IMR-90 (cell line): ENCODE measurements around the gene PGBD5. TPM values are rescaled to one million over a fixed set of nuclear protein-coding genes. Genes with fewer than 3 reads are reported as not detected.

Experiments used
- ATAC-seq: fragments of 200-7000 bp; cut with Tn5 transposase; 2 replicates; pipeline ENCODE4 v1.9.1; 2020; ENCODE audit warnings: low read depth, mild to moderate bottlenecking, moderate library complexity
- BruUV-seq: library from RNA; stranded (reverse); fragments of 400-500 nt; replicated peaks from 2 replicates; lab custom pipeline; 2021; lab: Mats Ljungman, UMichigan
- CTCF ChIA-PET: fragments of 300-600 bp; formaldehyde crosslinking; extraction: SDS; loops from one replicate; lab custom pipeline; 2021; ENCODE audit warnings: antibody characterized with exemption; lab: Yijun Ruan, JAX
- POLR2A ChIA-PET: fragments of 300-600 bp; sonication (Branson Sonifier 250); formaldehyde crosslinking; loops from one replicate; lab custom pipeline; 2022; ENCODE audit warnings: antibody characterized with exemption; ENCODE audit not compliant: unreplicated experiment; lab: Charles Lee
- DNase-seq: peaks from one replicate; pipeline ENCODE4 v3.0.0; 2013
- H2AFZ ChIP-seq: replicated peaks from 2 replicates; pipeline ENCODE3; 2013; ENCODE audit warnings: low read length, mild to moderate bottlenecking; ENCODE audit not compliant: poor library complexity
- H2AK5ac ChIP-seq: 2 replicates; pipeline ENCODE4 v1.6.1; 2013; ENCODE audit warnings: low read depth, low read length, inconsistent platforms
- H2AK9ac ChIP-seq: replicated peaks from 2 replicates; pipeline ENCODE3; 2013; ENCODE audit warnings: mild to moderate bottlenecking, low read depth, low read length, moderate library complexity; ENCODE audit not compliant: poor library complexity
- H2BK120ac ChIP-seq: 2 replicates; pipeline ENCODE4 v1.6.1; 2013; ENCODE audit warnings: low read depth, low read length, inconsistent platforms
- H2BK15ac ChIP-seq: 3 replicates; pipeline ENCODE4 v1.6.1; 2013; ENCODE audit warnings: low read depth, low read length, inconsistent platforms
- H2BK20ac ChIP-seq: 2 replicates; pipeline ENCODE4 v1.6.1; 2013; ENCODE audit warnings: low read depth, mild to moderate bottlenecking, inconsistent platforms, low read length, moderate library complexity
- H2BK5ac ChIP-seq: 2 replicates; pipeline ENCODE4 v1.6.1; 2013; ENCODE audit warnings: mild to moderate bottlenecking, low read depth, low read length, inconsistent platforms; ENCODE audit not compliant: poor library complexity, severe bottlenecking
- H3K14ac ChIP-seq: replicated peaks from 2 replicates; pipeline ENCODE4 v1.6.1; 2013; ENCODE audit warnings: low read depth, low read length, inconsistent platforms
- H3K18ac ChIP-seq: 2 replicates; pipeline ENCODE4 v1.6.1; 2013; ENCODE audit warnings: low read depth, low read length, control low read depth
- H3K23ac ChIP-seq: 2 replicates; pipeline ENCODE4 v1.6.1; 2013; ENCODE audit warnings: low read depth, low read length, inconsistent platforms
- H3K27ac ChIP-seq: 2 replicates; pipeline ENCODE4 v1.5.1; 2013; ENCODE audit warnings: mild to moderate bottlenecking, control low read depth, low read length; ENCODE audit not compliant: insufficient read depth
- H3K27me3 ChIP-seq: 2 replicates; pipeline ENCODE4 v1.6.1; 2013; ENCODE audit warnings: low read length; ENCODE audit not compliant: control insufficient read depth, insufficient read depth
- H3K36me3 ChIP-seq: 2 replicates; pipeline ENCODE4 v1.6.1; 2013; ENCODE audit warnings: low read length, mixed read lengths; ENCODE audit not compliant: control insufficient read depth, insufficient read depth
- H3K4ac ChIP-seq: 2 replicates; pipeline ENCODE4 v1.6.1; 2013; ENCODE audit warnings: low read depth, low read length, inconsistent platforms
- H3K4me1 ChIP-seq: 2 replicates; pipeline ENCODE4 v1.6.1; 2013; ENCODE audit warnings: low read length, mixed read lengths; ENCODE audit not compliant: control insufficient read depth, insufficient read depth
- H3K4me2 ChIP-seq: 2 replicates; pipeline ENCODE4 v1.6.1; 2013; ENCODE audit warnings: low read depth, mild to moderate bottlenecking, control low read depth, low read length, moderate library complexity
- H3K4me3 ChIP-seq: 2 replicates; pipeline ENCODE4 v1.5.1; 2013; ENCODE audit warnings: low read depth, mild to moderate bottlenecking, control low read depth, low read length, moderate library complexity; ENCODE audit not compliant: insufficient read depth
- H3K56ac ChIP-seq: 2 replicates; pipeline ENCODE4 v1.6.1; 2013; ENCODE audit warnings: low read length, inconsistent platforms; ENCODE audit not compliant: insufficient read depth; ENCODE audit errors: extremely low read depth
- H3K79me1 ChIP-seq, 2 experiments: 2 replicates each; pipeline ENCODE4 v1.6.1; 2013; ENCODE audit warnings: low read length in 2 of 2, inconsistent platforms in 1 of 2, low read depth in 1 of 2
- H3K9ac ChIP-seq: 2 replicates; pipeline ENCODE4 v1.6.1; 2013; ENCODE audit warnings: low read depth, low read length, control low read depth
- H3K9me1 ChIP-seq: 2 replicates; pipeline ENCODE4 v1.6.1; 2013; ENCODE audit warnings: low read length, inconsistent platforms; ENCODE audit not compliant: insufficient read depth
- H3K9me3 ChIP-seq: 2 replicates; pipeline ENCODE4 v1.6.1; 2013; ENCODE audit warnings: low read length; ENCODE audit not compliant: control insufficient read depth, insufficient read depth
- H4K20me1 ChIP-seq: 2 replicates; pipeline ENCODE4 v1.6.1; 2013; ENCODE audit warnings: low read length, inconsistent platforms; ENCODE audit not compliant: insufficient read depth
- H4K5ac ChIP-seq: 2 replicates; pipeline ENCODE4 v1.6.1; 2013; ENCODE audit warnings: mild to moderate bottlenecking, low read depth, low read length, control low read depth
- H4K8ac ChIP-seq, 2 experiments: 2 replicates each; pipeline ENCODE4 v1.6.1; 2013; ENCODE audit warnings: low read depth in 2 of 2, low read length in 2 of 2, control low read depth in 1 of 2, inconsistent platforms in 1 of 2
- H4K91ac ChIP-seq: 2 replicates; pipeline ENCODE4 v1.6.1; 2013; ENCODE audit warnings: low read depth, low read length, inconsistent platforms; ENCODE audit not compliant: insufficient read depth
- BHLHE40 ChIP-seq: fragments of 150-350 bp; IDR thresholded peaks from 2 replicates; pipeline ENCODE4 v1.6.1; 2016; ENCODE audit warnings: mild to moderate bottlenecking, low read depth, low read length
- CEBPB ChIP-seq: IDR thresholded peaks from 2 replicates; pipeline ENCODE4 v1.6.1; 2012; ENCODE audit warnings: low read depth, low read length, improper control_type of control experiment
- CHD1 ChIP-seq: IDR thresholded peaks from 2 replicates; pipeline ENCODE4 v1.6.1; 2012; ENCODE audit warnings: low read depth, low read length, improper control_type of control experiment
- FOS ChIP-seq: fragments of 150-350 bp; IDR thresholded peaks from 2 replicates; pipeline ENCODE4 v1.6.1; 2016; ENCODE audit warnings: low read depth, low read length
- MAFK ChIP-seq: IDR thresholded peaks from 2 replicates; pipeline ENCODE4 v1.6.1; 2012; ENCODE audit warnings: low read depth, low read length, improper control_type of control experiment
- MAZ ChIP-seq: IDR thresholded peaks from 2 replicates; pipeline ENCODE4 v1.6.1; 2012; ENCODE audit warnings: low read depth, mild to moderate bottlenecking, low read length, improper control_type of control experiment, moderate library complexity, borderline replicate concordance
- POLR2A ChIP-seq: IDR thresholded peaks from 2 replicates; pipeline ENCODE4 v1.6.1; 2012; ENCODE audit warnings: mild to moderate bottlenecking, low read depth, low read length
- RAD21 ChIP-seq: IDR thresholded peaks from 2 replicates; pipeline ENCODE4 v1.6.1; 2012; ENCODE audit warnings: low read length, improper control_type of control experiment
- SMC3 ChIP-seq: fragments of 150-350 bp; IDR thresholded peaks from 2 replicates; pipeline ENCODE4 v1.6.1; 2016; ENCODE audit warnings: low read depth, mild to moderate bottlenecking, antibody characterized with exemption, low read length, moderate library complexity
- WGBS, 2 experiments: methylation state at CpG; one replicate each; pipeline versions ENCODE4 v1.1.5 to v1.1.7; 2013; ENCODE audit warnings: missing lambda C conversion rate in 2 of 2; ENCODE audit not compliant: insufficient read length in 1 of 2; ENCODE audit errors: extremely low coverage in 2 of 2; 5-methylcytosine and 5-hydroxymethylcytosine counted together
- dilution Hi-C: fragments of 300-500 bp; cut with HindIII; formaldehyde crosslinking; loops from one replicate; pipeline ENCODE4 v1.14.3; 2018; ENCODE audit warnings: low sequenced_read_pairs; ENCODE audit not compliant: unreplicated experiment
- in situ Hi-C: fragments of 300-500 bp; cut with MboI; formaldehyde crosslinking; loops from 3 replicates; pipeline ENCODE4 v1.14.3; 2019; ENCODE audit warnings: low sequenced_read_pairs, inconsistent platforms, mixed read lengths
- intact Hi-C: fragments of 100-400 bp; cut with micrococcal nuclease; formaldehyde crosslinking; loops from 2 replicates; pipeline ENCODE4 v1.10.0; 2022
- polyA plus RNA-seq, 3 experiments: library from polyadenylated mRNA; depleted of rRNA; stranded (reverse); fragments of >200 nt; gene quantifications; 2 replicates each; pipeline ENCODE4 v1.2.3, GENCODE V29; 2012; ENCODE audit warnings: low replicate concordance in 1 of 3
- total RNA-seq: library from RNA; depleted of rRNA; stranded (reverse); fragments of >200 nt; gene quantifications from 2 replicates; pipeline ENCODE4 v1.2.3, GENCODE V29; 2012
- TF ChIP-seq, protein P1 (sequence below): fragments of 150-350 bp; IDR thresholded peaks from 2 replicates; pipeline ENCODE4 v1.6.1; 2017; ENCODE audit warnings: mild to moderate bottlenecking, antibody characterized with exemption, low read length, low read depth
- TF ChIP-seq, protein P2 (sequence below): conservative IDR thresholded peaks from 2 replicates; pipeline ENCODE4 v1.5.1; 2012; ENCODE audit warnings: mild to moderate bottlenecking, low read depth, low read length, improper control_type of control experiment

PGBD5 gene
- total and polyA plus RNA-seq, 2 of the 4 experiments (the other 2 are of a cell fraction), result 0.18 to 0.36 TPM

- dilution Hi-C loops, result no loop called here
- ChIA-PET POLR2A (no interaction called here), CTCF (no interaction called here)
Measured at GRCh38 chr1:230429067-230429735, 3.1 kb upstream of the PGBD5 start.

More at GRCh38 chr1:230429067-230429735, 3.1 kb upstream of the PGBD5 start:
- H2BK5ac ChIP-seq, result no peak overlapping the region
- H4K5ac ChIP-seq, result no peak overlapping the region
- H3K14ac ChIP-seq, result no peak overlapping the region
- no peak overlapping the region for H2AFZ ChIP-seq
- H2AK5ac ChIP-seq, result no peak overlapping the region
- H3K4ac ChIP-seq, result no peak overlapping the region
- no peak overlapping the region for H3K56ac ChIP-seq
- H2BK120ac ChIP-seq, result no peak overlapping the region
- DNase-seq, result no peak
- H4K91ac ChIP-seq, result no peak overlapping the region
- H3K36me3 ChIP-seq, result no peaks in the 10 kb centered on the region
- H2BK15ac ChIP-seq, result no peak overlapping the region
- no peak overlapping the region for H3K9ac ChIP-seq
- no peak for TF ChIP-seq FOS
- no peak for TF ChIP-seq MAFK
- TF ChIP-seq BHLHE40, result no peak
- TF ChIP-seq, protein P1, sequence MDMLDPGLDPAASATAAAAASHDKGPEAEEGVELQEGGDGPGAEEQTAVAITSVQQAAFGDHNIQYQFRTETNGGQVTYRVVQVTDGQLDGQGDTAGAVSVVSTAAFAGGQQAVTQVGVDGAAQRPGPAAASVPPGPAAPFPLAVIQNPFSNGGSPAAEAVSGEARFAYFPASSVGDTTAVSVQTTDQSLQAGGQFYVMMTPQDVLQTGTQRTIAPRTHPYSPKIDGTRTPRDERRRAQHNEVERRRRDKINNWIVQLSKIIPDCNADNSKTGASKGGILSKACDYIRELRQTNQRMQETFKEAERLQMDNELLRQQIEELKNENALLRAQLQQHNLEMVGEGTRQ, result no peak
- no peak for TF ChIP-seq CHD1
- no peak for TF ChIP-seq SMC3
- TF ChIP-seq, protein P2, sequence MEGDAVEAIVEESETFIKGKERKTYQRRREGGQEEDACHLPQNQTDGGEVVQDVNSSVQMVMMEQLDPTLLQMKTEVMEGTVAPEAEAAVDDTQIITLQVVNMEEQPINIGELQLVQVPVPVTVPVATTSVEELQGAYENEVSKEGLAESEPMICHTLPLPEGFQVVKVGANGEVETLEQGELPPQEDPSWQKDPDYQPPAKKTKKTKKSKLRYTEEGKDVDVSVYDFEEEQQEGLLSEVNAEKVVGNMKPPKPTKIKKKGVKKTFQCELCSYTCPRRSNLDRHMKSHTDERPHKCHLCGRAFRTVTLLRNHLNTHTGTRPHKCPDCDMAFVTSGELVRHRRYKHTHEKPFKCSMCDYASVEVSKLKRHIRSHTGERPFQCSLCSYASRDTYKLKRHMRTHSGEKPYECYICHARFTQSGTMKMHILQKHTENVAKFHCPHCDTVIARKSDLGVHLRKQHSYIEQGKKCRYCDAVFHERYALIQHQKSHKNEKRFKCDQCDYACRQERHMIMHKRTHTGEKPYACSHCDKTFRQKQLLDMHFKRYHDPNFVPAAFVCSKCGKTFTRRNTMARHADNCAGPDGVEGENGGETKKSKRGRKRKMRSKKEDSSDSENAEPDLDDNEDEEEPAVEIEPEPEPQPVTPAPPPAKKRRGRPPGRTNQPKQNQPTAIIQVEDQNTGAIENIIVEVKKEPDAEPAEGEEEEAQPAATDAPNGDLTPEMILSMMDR, result no peak
- TF ChIP-seq CEBPB, result no peak
- TF ChIP-seq RAD21, result no peak
- no peak for TF ChIP-seq POLR2A
- no peak for TF ChIP-seq MAZ
- no peak overlapping the region for H3K4me2 ChIP-seq
- BruUV-seq, result no TSS peak
- no peak for ATAC-seq
- H3K9me3 ChIP-seq, result no peaks in the 10 kb centered on the region
- no peak overlapping the region for H4K8ac ChIP-seq
- H3K9me1 ChIP-seq, result no peaks in the 10 kb centered on the region
- no peaks in the 10 kb centered on the region for H4K20me1 ChIP-seq
- no peak overlapping the region for H2AK9ac ChIP-seq
- WGBS, 2 experiments, result no CpG with 5 or more reads among the region's 2 CpGs
- intact Hi-C loops, result loop anchor here (10.0 kb wide), 2 partner anchors 346 to 486 kb away; no protein-coding TSS in a partner anchor
- H3K4me3 ChIP-seq, result no peak overlapping the region
- peaks cover 12% of the 10 kb centered on the region for H3K27me3 ChIP-seq
- no peak overlapping the region for H3K27ac ChIP-seq
- H3K23ac ChIP-seq, result no peak overlapping the region
- H2BK20ac ChIP-seq, result no peak overlapping the region
- no peaks in the 10 kb centered on the region; the same call in 1 of the 2 replicates for H3K4me1 ChIP-seq
- H3K18ac ChIP-seq, result no peak overlapping the region
- in situ Hi-C loops, result no loop called here
- no peaks in the 10 kb centered on the region for H3K79me1 ChIP-seq
